K562 (cell line): ENCODE measurements around the gene RCSD1. TPM values are rescaled to one million over a fixed set of nuclear protein-coding genes. Genes with fewer than 3 reads are reported as not detected.

Source experiments
- BRD9 ChIP-seq: fragments of 450-650 bp; IDR thresholded peaks from 2 replicates; pipeline ENCODE4 v1.6.1; 2018; ENCODE audit warnings: low read depth; ENCODE audit not compliant: partially characterized antibody
- E4F1 ChIP-seq: fragments of 250-450 bp; sonication (Bioruptor Pico); IDR thresholded peaks from 2 replicates; pipeline ENCODE4 v1.5.0; 2021; ENCODE audit warnings: mild to moderate bottlenecking, borderline replicate concordance
- EP400 ChIP-seq: fragments of 450-650 bp; IDR thresholded peaks from 2 replicates; pipeline ENCODE4 v1.6.1; 2017; ENCODE audit warnings: antibody characterized with exemption, mild to moderate bottlenecking, moderate library complexity
- GABPB1 ChIP-seq: sonication (generic); formaldehyde crosslinking; IDR thresholded peaks from 2 replicates; pipeline ENCODE4 v1.8.0; 2022; ENCODE audit warnings: mild to moderate bottlenecking, missing genetic modification reagents
- GTF2F1 ChIP-seq: IDR thresholded peaks from 2 replicates; pipeline ENCODE4 v1.6.1; 2011; ENCODE audit warnings: low read depth, low read length, improper control_type of control experiment
- HNRNPH1 ChIP-seq: fragments of 200-400 bp; formaldehyde crosslinking; optimal IDR thresholded peaks from 2 replicates; pipeline ENCODE3; 2017; ENCODE audit warnings: low read depth, mild to moderate bottlenecking, low read length, moderate library complexity
- JUND ChIP-seq, 2 experiments: IDR thresholded peaks; 2 replicates in 1 of 2; 3 replicates in 1 of 2; pipeline ENCODE4 v1.6.1; 2011; ENCODE audit warnings: borderline replicate concordance in 2 of 2, low read depth in 2 of 2, low read length in 2 of 2, improper control_type of control experiment in 1 of 2, missing biosample characterization in 1 of 2, missing genetic modification characterization in 1 of 2, missing genetic modification reagents in 1 of 2
- MAFG ChIP-seq: fragments of 450-650 bp; conservative IDR thresholded peaks from 2 replicates; pipeline ENCODE4 v1.6.1; 2016; ENCODE audit warnings: missing genetic modification characterization, missing compliant biosample characterization
- MAZ ChIP-seq, 2 experiments: fragments of 450-650 bp in 1 of 2; sonication (generic) in 1 of 2; formaldehyde crosslinking; IDR thresholded peaks in 1 of 2; conservative IDR thresholded peaks in 1 of 2; 2 replicates each; pipeline versions ENCODE4 v1.4.0 to v1.5.0; 2020; ENCODE audit warnings: mild to moderate bottlenecking in 1 of 2, missing genetic modification reagents in 1 of 2
- NCOA4 ChIP-seq: fragments of 450-650 bp; IDR thresholded peaks from 2 replicates; pipeline ENCODE4 v1.6.1; 2018; ENCODE audit warnings: mild to moderate bottlenecking; ENCODE audit not compliant: partially characterized antibody
- NFE2L1 ChIP-seq: fragments of 450-650 bp; IDR thresholded peaks from 2 replicates; pipeline ENCODE4 v1.6.1; 2016; ENCODE audit warnings: missing genetic modification characterization, low read depth, mild to moderate bottlenecking, missing compliant biosample characterization, moderate library complexity, borderline replicate concordance
- POLR2AphosphoS5 ChIP-seq: IDR thresholded peaks from 2 replicates; pipeline ENCODE4 v1.6.1; 2011; ENCODE audit warnings: mild to moderate bottlenecking, low read depth, low read length, moderate library complexity; ENCODE audit not compliant: control insufficient read depth, insufficient read depth
- SMARCE1 ChIP-seq: fragments of 450-650 bp; IDR thresholded peaks from 2 replicates; pipeline ENCODE4 v1.7.1; 2016; ENCODE audit warnings: mild to moderate bottlenecking
- SRSF3 ChIP-seq: fragments of 200-400 bp; formaldehyde crosslinking; IDR thresholded peaks from 2 replicates; pipeline ENCODE4 v1.6.1; 2016; ENCODE audit warnings: mild to moderate bottlenecking, low read length, moderate library complexity; ENCODE audit not compliant: insufficient read depth
- TBL1XR1 ChIP-seq, 2 experiments: IDR thresholded peaks; 2 replicates each; pipeline ENCODE4 v1.6.1; 2012; ENCODE audit warnings: improper control_type of control experiment in 2 of 2, low read length in 2 of 2, mild to moderate bottlenecking in 1 of 2
- TCFL5 ChIP-seq: fragments of 250-450 bp; sonication (Bioruptor Pico); conservative IDR thresholded peaks from 2 replicates; pipeline ENCODE4 v1.6.1; 2021; ENCODE audit warnings: mild to moderate bottlenecking, moderate library complexity, matching md5 sums
- U2AF2 ChIP-seq: fragments of 200-400 bp; formaldehyde crosslinking; optimal IDR thresholded peaks from 2 replicates; pipeline ENCODE3; 2017; ENCODE audit warnings: low read depth, mild to moderate bottlenecking, low read length
- polyA plus RNA-seq, 8 experiments: library from polyadenylated mRNA; depleted of rRNA in 4 of 8; stranded (reverse) in 5 of 8; unstranded in 3 of 8; fragments of >200 nt; fragmentation: Nextera tagmentation in 2 of 8; fragmentation: Illumina TruSeq in 1 of 8; extraction: Ambion mirVana in 2 of 8; extraction: Trizol in 1 of 8; gene quantifications; 2 replicates each; pipeline versions ENCODE4 v1.2.1 to v1.2.3, GENCODE V29; 2011 to 2014; ENCODE audit warnings: inconsistent platforms in 1 of 8, missing spikeins in 1 of 8
- total RNA-seq, 7 experiments: library from RNA; depleted of rRNA in 6 of 7; stranded (reverse); fragments of >200 nt in 6 of 7; fragmentation: Illumina TruSeq in 2 of 7; extraction: Trizol in 2 of 7; gene quantifications; 2 replicates each; pipeline versions ENCODE4 v1.2.1 to v1.2.3, GENCODE V29; 2011 to 2021; ENCODE audit warnings: low replicate concordance in 1 of 7
- TF ChIP-seq, protein P1 (sequence below), 2 experiments: fragments of 450-650 bp in 1 of 2; sonication (generic) in 1 of 2; formaldehyde crosslinking in 1 of 2; IDR thresholded peaks in 1 of 2; conservative IDR thresholded peaks in 1 of 2; 2 replicates each; pipeline versions ENCODE4 v1.6.1 to v1.8.1; 2016 to 2023; ENCODE audit warnings: mild to moderate bottlenecking in 2 of 2, moderate library complexity in 2 of 2, inconsistent platforms in 1 of 2, missing genetic modification reagents in 1 of 2
- TF ChIP-seq, protein P2 (sequence below): sonication (generic); formaldehyde crosslinking; IDR thresholded peaks from 2 replicates; pipeline ENCODE4 v1.8.0; 2023; ENCODE audit warnings: mild to moderate bottlenecking, missing genetic modification reagents

Gene RCSD1
- total and polyA plus RNA-seq, 9 of the 15 experiments (the other 6 are each of a cell fraction or from before 2014, with no cell fraction given) = 7.8 to 69.8 (median 45.3) TPM

GRCh38 chr1:167747988-167748387 lies 118.0 kb downstream of the RCSD1 start (continued):
- TF ChIP-seq NFE2L1 (tag) (peak; percentile 92), HNRNPH1 (no peak), JUND (IDR thresholded peaks at IDR 0.05; ENCODE audit: borderline replicate concordance, low read depth, low read length) (peak; percentile 76; the same call in 1 of the 2 replicates), JUND (tag; IDR thresholded peaks at IDR 0.05; ENCODE audit: borderline replicate concordance, low read depth, low read length) (peak; percentile 76), SMARCE1 (peak; percentile 27; the same call in 1 of the 2 replicates), SRSF3 (no peak), BRD9 (no peak), GABPB1 (no peak), MAZ (CRISPR knock-in tag; conservative IDR thresholded peaks at IDR 0.05 in 1 of 2, IDR thresholded peaks at IDR 0.05 in 1 of 2) (no peak), EP400 (peak; percentile 51), U2AF2 (no peak), POLR2AphosphoS5 (no peak), TCFL5 (CRISPR knock-in tag) (no peak), MAFG (tag) (peak; percentile 100), NCOA4 (no peak), TBL1XR1 (IDR thresholded peaks at IDR 0.05; ENCODE audit: low read length in 2 of 2) (no peak), GTF2F1 (no peak), E4F1 (CRISPR knock-in tag) (no peak)
- TF ChIP-seq, protein P1, sequence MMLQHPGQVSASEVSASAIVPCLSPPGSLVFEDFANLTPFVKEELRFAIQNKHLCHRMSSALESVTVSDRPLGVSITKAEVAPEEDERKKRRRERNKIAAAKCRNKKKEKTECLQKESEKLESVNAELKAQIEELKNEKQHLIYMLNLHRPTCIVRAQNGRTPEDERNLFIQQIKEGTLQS (IDR thresholded peaks at IDR 0.05) = peak; percentile 70
- TF ChIP-seq, protein P1 (CRISPR knock-in tag; conservative IDR thresholded peaks at IDR 0.05) = no peak
- TF ChIP-seq, protein P2, sequence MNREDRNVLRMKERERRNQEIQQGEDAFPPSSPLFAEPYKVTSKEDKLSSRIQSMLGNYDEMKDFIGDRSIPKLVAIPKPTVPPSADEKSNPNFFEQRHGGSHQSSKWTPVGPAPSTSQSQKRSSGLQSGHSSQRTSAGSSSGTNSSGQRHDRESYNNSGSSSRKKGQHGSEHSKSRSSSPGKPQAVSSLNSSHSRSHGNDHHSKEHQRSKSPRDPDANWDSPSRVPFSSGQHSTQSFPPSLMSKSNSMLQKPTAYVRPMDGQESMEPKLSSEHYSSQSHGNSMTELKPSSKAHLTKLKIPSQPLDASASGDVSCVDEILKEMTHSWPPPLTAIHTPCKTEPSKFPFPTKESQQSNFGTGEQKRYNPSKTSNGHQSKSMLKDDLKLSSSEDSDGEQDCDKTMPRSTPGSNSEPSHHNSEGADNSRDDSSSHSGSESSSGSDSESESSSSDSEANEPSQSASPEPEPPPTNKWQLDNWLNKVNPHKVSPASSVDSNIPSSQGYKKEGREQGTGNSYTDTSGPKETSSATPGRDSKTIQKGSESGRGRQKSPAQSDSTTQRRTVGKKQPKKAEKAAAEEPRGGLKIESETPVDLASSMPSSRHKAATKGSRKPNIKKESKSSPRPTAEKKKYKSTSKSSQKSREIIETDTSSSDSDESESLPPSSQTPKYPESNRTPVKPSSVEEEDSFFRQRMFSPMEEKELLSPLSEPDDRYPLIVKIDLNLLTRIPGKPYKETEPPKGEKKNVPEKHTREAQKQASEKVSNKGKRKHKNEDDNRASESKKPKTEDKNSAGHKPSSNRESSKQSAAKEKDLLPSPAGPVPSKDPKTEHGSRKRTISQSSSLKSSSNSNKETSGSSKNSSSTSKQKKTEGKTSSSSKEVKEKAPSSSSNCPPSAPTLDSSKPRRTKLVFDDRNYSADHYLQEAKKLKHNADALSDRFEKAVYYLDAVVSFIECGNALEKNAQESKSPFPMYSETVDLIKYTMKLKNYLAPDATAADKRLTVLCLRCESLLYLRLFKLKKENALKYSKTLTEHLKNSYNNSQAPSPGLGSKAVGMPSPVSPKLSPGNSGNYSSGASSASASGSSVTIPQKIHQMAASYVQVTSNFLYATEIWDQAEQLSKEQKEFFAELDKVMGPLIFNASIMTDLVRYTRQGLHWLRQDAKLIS (CRISPR knock-in tag) = no peak
